Prostate gland (tissue), 1 donor: ENCODE results near the gene ANKRD62.

ENCODE experiments used
- POLR2A ChIP-seq: fragments of 450-650 bp; IDR thresholded peaks from one replicate; pipeline ENCODE4 v1.6.1; 2016; ENCODE audit warnings: antibody characterized with exemption, mild to moderate bottlenecking
- POLR2AphosphoS5 ChIP-seq: sonication (generic); formaldehyde crosslinking; IDR thresholded peaks from one replicate; pipeline ENCODE4 v1.6.1; 2017; ENCODE audit warnings: antibody characterized with exemption

- TF ChIP-seq POLR2A (no peak), POLR2AphosphoS5 (no peak)
These were observed 5.5 kb upstream of the ANKRD62 start for GRCh38 chr18:12088096-12088495.
